ENCODE data around the gene DRP2. TPM values are rescaled to one million over a fixed set of nuclear protein-coding genes. Genes with fewer than 3 reads are reported as not detected.
A peak's percentile ranks its signal among the peaks of the same experiment; 100 is the strongest.

The DRP2 gene
- total RNA-seq, 2 donors from 2014 or later = 0.37 to 1.1 TPM

DNA sequence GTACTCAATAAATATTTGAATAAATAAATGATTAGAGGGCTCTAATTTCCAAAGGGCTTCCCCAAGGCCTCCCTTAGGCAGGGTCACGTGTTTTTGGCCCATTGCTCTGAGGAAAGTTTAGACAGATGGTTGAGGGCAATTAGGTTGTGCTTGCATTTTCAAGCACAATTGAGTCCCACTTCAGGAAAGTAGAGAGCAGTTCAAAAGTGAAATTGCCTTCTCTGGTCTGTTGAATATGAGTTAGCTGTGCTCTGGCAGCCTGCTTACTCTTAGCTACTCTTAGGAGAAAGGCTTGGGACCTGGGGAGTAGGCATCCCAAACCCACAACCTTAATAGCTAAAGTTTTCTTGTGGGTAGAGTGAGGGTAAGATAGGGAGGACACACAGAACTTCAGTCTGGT, 9.0 kb upstream of the DRP2 start:
- Histone ChIP-seq H3K4me1 (no peaks in the 10 kb centered on the region), H3K36me3 (no peaks in the 10 kb centered on the region), H3K27ac (no peak overlapping the region), H3K9ac (ENCODE audit: low read depth in 2 of 2, low read length in 2 of 2) (no peak overlapping the region), H3K9me3 (no peaks in the 10 kb centered on the region), H3K27me3 (no peaks in the 10 kb centered on the region), H3K4me3 (no peak overlapping the region)
- intact Hi-C loops (cut with DNase I) = no loop called here
- DNase-seq = no peak
- TF ChIP-seq, protein P1, sequence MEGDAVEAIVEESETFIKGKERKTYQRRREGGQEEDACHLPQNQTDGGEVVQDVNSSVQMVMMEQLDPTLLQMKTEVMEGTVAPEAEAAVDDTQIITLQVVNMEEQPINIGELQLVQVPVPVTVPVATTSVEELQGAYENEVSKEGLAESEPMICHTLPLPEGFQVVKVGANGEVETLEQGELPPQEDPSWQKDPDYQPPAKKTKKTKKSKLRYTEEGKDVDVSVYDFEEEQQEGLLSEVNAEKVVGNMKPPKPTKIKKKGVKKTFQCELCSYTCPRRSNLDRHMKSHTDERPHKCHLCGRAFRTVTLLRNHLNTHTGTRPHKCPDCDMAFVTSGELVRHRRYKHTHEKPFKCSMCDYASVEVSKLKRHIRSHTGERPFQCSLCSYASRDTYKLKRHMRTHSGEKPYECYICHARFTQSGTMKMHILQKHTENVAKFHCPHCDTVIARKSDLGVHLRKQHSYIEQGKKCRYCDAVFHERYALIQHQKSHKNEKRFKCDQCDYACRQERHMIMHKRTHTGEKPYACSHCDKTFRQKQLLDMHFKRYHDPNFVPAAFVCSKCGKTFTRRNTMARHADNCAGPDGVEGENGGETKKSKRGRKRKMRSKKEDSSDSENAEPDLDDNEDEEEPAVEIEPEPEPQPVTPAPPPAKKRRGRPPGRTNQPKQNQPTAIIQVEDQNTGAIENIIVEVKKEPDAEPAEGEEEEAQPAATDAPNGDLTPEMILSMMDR (IDR thresholded peaks at IDR 0.05) = no peak

DNA sequence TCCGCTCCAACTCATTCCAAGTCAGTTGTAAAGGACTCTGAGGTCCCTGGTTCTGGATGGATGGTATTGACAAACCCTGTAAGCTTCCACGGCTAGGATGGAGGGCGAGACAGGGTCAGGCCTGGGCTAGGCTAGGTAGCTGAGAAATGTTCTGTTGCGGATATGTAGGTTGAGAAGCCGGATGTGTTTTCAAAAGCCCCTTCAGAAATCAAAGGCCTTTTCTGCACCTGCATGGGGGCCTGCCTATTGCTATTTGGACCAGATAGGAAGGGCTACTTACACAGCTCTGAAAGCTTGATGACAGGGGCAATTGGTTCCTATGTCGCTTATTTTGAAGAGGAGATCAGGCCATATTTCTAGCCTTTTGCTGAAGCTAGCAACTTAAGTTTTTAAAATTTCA, 1.9 kb upstream of the DRP2 start:
- Histone ChIP-seq H3K4me1 (no peaks in the 10 kb centered on the region), H3K27ac (no peak overlapping the region), H3K4me3 (no peak overlapping the region), H3K9me3 (no peaks in the 10 kb centered on the region), H3K9ac (ENCODE audit: low read depth in 2 of 2, low read length in 2 of 2) (no peak overlapping the region), H3K27me3 (no peaks in the 10 kb centered on the region), H3K36me3 (no peaks in the 10 kb centered on the region)
- intact Hi-C loops (cut with DNase I) = no loop called here
- DNase-seq = no peak
- TF ChIP-seq, protein P1 (IDR thresholded peaks at IDR 0.05) = no peak

DNA sequence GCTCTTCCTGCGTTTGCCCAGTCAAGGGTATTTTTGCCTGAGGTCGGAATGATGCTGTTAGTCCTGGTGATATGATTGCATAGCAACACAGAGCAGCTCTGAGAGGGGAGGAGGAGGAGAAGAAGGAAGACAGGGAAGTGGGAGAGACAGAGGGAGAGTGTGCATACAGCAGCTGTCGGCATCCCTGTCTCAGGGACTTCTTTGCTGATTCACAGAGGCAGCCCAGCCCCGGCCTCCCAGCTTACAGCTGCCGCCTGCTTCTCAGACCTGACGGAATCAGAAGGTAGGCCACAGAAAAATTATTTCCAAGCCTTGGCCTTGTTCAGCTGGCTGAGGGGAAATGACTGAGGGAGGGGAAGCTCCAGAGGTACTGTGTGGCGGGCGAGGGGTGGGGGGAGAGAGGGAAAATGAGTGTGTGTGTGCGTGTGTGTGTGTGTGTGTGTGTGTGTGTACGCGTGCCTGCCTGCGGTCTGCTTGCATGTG, 319 bp downstream of the DRP2 start:
- Histone ChIP-seq H3K4me1 (no peaks in the 10 kb centered on the region), H3K9me3 (no peaks in the 10 kb centered on the region), H3K27ac (no peak overlapping the region), H3K9ac (ENCODE audit: low read depth in 2 of 2, low read length in 2 of 2) (no peak overlapping the region), H3K4me3 (no peak overlapping the region), H3K27me3 (no peaks in the 10 kb centered on the region), H3K36me3 (no peaks in the 10 kb centered on the region)
- no peak for DNase-seq
- TF ChIP-seq, protein P1 (IDR thresholded peaks at IDR 0.05) = no peak
- intact Hi-C loops (cut with DNase I) = no loop called here

DNA sequence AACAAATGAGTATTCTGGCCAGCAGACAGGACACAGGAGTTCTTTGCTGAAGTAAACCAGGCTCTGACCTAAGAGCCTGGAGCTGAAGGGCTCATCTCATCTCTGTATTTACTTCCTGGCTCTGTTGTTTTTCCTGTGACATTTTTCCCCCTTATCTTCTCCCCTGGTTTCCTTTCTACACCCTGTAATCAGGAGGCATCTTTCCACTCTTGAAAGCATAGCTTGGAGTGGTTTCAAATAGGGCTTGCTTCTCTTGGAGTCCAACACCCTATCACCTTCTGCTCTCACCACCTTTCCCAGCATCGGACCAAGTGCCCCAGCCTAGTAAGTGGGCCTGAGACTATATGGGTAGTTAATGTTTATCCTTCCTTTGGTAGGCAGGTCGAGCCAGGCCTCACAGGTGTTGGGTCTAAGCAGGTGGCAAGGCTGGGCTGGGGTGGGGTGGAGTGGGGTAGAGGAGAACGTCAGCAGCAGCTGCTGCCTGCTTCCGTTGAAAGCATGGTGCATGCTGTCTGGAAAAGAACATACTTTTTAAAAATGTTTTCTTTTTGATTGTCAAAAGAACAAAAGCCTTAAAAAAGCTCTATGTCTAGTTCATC, 1.2 kb downstream of the DRP2 start:
- intact Hi-C loops (cut with DNase I) = no loop called here
- Histone ChIP-seq H3K36me3 (no peaks in the 10 kb centered on the region), H3K9ac (ENCODE audit: low read depth in 2 of 2, low read length in 2 of 2) (no peak overlapping the region), H3K4me1 (no peaks in the 10 kb centered on the region), H3K4me3 (no peak overlapping the region), H3K27me3 (no peaks in the 10 kb centered on the region), H3K27ac (no peak overlapping the region), H3K9me3 (no peaks in the 10 kb centered on the region)
- TF ChIP-seq, protein P1 (IDR thresholded peaks at IDR 0.05) = no peak
- DNase-seq = peak; percentile 52

DNA sequence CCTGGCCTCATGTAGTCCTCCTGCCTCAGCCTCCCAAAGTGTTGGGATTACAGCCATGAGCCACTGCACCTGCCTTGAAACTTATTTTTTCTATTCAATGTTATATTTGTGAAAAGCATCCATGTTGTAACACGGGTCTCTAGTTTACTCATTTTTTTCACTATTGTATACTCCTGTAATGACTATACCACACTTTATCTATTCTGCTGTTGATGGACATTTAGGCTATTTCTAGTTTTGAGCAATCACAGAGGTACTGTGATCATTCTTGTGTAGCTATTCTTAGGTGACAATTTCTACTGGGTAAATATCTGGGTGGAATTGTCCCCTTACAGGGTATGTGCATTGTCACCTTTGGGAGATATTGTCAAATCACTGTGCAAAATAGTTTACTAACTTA, 3.6 kb downstream of the DRP2 start:
- H3K9ac ChIP-seq (ENCODE audit: low read depth in 2 of 2, low read length in 2 of 2) = no peak overlapping the region
- no peaks in the 10 kb centered on the region for H3K9me3 ChIP-seq
- DNase-seq = no peak
- H3K27ac ChIP-seq = no peak overlapping the region
- TF ChIP-seq, protein P1 (IDR thresholded peaks at IDR 0.05) = no peak
- no peak overlapping the region for H3K4me3 ChIP-seq
- H3K36me3 ChIP-seq = no peaks in the 10 kb centered on the region
- H3K27me3 ChIP-seq = no peaks in the 10 kb centered on the region
- intact Hi-C loops (cut with DNase I) = no loop called here
- no peaks in the 10 kb centered on the region for H3K4me1 ChIP-seq
